ENCODE data around the gene RPS6KA2.

Gene RPS6KA2

DNA sequence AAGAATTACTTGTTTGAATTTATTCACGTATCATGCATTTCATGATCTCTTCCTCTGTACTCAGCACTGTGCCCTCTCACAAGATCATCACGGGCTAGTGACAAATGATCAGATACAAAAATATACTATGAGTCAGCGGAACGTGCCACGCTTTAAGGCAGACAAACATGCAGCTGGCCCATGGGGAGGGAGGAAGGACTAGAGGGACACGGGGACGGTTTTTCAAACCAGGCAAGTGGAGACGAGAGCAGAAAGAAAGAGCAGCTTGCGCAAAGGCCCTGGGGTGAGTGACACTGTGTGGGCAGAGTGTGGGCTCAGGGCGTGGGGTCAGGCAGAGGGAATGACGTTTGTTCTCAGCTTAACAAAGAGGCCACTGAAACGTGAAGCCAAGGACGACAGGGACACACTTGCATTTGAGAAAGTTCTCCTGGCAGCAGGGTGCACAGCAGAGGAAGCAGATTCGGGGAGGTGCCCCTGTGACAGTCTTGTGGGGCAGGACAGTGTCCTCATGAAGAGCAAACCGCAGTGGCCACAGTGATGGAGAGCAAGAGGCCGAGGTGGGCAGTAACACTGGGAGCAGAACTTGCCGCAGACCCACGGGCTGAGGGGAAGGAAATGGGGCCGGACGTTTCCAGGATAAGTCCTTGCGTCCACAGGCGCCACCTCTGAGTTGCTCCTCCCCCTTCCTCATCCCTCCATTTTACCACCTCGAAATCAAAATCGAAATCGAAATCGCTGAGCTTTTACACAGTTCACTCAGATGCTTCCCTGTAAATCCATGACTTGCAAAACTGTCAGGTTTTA is 6.9 kb upstream of the RPS6KA2 start:
- no peak for DNase-seq

DNA sequence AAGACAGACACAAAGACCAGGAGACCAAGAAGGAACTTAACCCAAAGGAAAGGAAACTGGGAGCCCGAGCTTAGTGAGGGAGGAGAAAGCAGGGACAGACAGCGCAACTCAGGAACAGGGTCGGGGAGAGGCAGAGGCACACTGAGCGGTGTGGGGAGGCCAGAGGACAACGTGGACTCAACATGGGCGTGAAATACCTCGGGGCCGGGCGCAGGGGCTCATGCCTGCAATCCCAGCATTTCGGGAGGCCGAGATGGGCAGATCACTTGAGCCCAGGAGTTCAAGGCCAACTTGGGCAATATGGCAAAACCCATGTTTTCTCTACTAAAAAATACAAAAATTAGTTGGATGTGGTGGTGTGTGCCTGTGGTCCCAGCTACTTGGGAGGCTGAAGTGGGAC is 5.7 kb upstream of the RPS6KA2 start:
- no peak for DNase-seq

DNA sequence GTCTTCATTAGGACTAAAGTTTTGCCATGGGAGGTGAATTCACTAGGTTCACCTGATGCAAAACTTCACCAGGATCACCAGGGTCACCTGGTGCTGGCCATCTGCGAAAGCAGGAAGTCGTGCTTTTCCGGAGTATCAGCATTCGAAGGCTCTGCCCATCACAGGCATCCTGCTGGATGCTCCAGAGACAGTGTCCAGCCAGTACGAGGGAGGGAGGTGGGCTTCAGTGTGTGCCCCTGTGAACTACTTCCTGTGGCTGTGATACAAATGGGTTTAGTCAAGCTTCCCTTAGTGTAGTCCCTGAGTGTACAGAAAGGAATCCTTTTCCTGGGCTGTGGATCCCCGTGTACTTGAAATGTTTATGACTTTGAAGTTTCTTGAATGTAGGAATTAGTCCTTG is 3.4 kb upstream of the RPS6KA2 start:
- DNase-seq, result no peak

DNA sequence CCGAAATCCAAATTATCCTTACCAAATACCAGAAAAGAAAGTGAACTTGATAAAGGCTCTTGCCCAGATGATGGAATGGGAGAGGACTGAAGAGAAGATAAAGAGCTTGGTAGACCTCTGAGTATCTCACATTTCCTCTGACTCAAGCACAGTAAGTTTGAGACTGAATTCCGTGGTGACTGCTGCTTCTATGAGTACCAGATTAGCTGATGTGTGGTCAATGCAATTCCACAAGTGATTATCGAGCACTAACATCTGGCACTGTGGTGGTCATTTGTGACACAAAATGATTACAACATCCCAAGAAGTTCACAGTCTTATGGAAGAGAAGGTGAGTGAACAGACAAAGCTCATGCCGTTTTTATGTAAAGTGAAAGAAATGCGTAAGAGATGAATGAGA is 2.6 kb upstream of the RPS6KA2 start:
- DNase-seq, result no peak

DNA sequence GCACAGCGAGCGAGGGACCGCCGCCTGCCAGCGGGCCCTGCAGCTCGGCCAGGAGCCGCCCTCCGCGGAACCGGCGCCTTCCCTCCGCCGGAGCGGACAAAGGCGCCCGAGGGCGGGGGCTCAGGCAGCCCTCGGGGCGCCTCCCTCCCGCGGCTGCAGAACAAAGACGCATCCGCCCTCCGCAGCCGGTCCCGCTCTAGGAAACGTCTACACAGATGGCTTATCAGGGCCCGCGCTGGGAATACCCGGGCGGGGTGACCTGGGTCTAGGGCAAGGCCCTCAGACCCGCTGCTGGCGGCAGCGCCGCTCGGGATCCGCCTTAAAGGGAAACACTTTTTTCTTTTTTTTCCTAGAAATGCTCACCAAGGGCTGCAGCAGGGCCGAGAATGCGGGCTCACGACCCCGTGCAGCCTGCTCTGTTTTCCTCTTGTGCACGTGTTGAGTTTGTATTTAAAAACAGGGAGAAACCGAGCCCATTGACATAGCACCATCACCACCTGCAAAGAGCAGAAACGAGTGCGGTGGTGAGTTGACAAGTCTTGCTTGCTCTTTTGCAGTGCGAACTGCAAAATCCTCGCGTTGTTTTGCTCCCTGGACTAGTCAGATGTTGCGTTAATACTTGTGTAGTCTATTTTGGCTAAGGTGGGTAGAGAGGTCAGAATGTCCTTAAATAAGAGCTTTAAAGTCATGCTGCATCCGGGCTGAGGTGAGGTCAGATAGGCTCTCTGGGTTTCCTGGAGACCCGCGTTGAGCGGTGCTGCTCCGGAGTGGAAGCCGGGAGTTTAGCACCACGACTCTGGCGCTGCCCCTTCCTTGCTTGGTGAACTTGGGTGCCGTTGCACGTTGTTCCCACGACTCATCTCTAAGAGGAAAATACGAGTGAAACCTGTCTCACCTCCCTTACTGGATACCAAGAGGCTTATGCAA is 1.1 kb upstream of the RPS6KA2 start:
- DNase-seq, result peak; percentile 18

DNA sequence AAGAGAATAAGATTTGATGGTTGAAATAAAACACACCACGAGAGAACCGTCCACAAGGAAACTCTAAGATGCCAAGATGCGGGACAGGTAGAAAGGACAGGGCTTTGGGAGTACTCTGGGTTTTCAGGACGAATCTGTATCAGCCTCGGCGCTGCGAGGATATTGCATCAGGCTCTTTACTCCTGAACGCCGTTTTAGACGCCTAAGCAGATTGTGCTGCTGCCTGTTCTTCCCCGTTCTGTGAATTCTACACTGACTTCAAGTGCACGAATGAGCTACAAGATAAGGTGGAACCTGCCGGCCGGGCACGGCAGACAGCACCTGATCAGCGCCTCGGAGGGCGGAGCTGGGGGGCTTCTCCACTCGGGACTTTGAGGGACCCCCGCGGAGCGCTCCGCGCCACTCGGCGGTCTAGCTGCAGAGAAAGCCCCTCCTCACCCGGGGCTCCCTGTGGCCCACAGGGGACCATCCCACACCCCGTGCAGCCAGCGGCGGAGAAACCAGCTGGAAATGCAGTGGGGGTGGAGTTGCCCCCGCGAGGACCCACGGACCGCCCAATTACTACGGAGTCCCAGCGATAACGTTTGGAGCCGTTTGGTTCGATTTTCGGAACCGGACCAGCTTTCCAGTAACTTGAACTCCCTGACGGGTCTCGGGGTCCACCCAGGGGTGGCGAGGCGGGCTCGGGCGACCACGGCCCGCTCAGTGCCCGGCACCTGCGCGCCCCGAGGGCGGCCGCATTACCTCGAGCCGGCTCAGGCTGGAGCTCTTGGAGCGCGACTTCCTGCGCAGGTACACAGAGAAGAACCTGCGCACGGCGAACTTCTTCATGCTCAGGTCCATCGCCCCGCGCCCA is 646 bp downstream of the RPS6KA2 start:
- DNase-seq, result no peak

DNA sequence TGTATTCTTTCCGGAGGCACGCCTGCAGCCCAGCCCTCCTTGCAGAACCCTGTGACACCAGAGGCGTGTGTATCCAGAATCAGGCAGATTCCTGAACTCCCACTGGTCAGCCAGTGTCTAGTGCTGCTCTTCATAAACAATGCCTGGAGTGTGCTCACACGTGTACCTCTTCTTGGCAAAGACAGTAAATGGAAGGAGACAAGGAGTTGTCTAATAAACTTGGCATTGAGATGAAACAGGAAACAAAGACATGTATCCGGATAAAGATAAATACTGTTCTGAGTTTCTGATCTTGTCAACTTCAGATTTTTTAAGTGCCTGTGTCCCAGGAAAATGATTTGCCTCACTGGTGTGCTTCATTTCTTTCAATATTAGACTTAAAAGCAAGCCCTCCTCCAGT is 1.7 kb downstream of the RPS6KA2 start:
- DNase-seq, result no peak

DNA sequence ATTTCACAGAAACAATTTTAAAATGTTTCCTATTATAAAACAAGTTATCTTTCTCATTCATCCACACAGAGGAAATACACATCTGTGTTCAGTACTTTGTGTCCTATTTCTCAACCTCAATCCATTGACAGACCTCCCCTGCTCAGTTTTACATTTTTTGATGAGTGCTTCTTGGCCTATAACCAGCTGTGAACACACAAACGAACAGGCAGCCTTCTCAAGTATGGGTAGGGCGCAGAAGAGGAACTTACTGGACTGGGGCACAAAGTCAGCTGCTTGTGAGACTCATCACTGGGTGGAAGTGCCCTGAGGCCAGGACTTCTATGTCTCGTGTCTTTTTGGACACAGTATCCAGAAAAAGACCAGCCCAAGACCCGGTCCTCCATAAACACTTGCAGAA is 2.8 kb downstream of the RPS6KA2 start:
- DNase-seq, result no peak

DNA sequence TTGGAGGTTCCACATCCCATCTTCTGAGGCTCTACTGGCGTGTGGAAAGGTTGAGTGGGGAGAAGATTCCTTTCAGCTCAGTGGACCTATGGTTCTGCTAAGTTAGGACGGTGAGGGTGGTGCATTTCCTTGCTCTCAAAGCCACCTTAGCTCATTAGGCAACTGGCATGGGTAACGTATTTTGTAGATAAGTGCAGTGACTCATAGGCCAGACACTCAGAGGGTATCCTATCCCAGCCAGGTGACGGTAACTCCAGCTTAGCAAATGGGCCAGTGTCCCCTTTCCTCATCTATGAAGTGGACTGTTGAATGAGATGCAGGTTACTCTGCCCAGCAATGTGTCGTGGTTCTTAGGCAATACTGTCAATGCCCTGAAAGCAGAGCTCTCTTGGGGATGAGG is 3.7 kb downstream of the RPS6KA2 start:
- no peak for DNase-seq

DNA sequence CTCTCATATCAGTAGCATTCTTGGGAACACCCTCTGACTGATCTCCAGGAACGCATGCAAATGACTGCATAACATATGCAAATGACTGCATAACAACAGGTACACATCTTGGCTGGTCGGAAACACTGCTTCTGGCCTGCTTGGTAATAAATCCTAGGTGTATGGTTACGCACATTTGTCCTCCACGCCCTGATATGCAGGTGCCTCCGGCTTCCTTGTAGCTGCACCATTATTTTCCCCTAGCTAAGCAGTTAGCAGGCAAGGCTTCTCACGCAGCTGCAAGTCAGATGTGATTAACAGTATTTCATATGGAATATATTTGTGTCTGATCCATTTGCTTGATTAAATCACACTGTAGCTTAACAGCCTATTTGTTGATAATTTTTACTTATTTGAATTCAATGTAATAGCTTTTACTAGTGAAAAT is 5.9 kb downstream of the RPS6KA2 start:
- no peak for DNase-seq

DNA sequence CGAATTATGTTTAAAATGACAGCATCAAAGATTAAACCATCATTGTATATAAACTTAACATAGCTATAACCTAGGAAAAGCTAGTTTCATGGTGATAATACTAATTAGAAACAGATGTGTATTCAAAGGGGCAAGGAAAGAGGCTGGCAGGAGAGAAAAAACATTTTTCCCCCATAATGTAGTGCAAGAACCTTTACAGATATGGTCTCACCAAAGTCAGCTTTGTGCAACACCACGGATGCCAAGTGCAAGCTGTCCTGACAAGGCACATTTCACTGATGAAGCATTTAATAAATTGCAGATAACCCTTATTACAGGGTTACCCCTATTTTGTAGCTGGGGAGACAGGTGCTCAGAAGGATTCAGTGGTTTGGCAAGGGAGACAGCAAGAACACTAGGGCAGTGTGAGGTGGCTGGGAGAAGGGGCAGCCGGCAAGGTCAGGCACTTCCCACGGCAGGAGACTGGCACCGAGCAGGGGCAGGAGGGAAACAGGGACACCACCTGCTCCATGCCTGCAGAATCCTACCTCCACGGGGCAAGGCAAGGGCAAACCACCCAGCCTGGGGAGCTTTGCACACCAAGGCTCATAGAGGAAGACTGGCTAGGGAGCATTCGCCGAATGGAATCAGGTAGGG is 6.5 kb downstream of the RPS6KA2 start:
- no peak for DNase-seq

DNA sequence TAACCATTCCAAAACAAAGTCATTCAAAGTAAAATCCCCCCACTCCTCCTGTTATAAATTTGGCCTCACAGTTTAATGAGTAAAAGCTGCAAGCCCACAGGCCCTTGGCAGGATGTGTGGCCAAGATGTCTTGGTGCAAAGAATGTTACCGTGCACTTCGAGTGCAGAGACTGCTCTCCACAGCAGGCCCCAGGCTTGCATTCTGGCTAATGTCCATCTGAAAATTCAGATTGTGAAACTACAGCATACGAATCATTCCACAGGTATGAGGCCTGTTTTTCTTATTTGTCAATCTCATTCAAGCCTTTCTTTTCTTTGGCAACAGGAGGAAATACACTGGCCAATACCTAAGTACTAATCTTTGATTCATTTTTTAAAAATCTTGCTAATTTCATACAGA is 7.1 kb downstream of the RPS6KA2 start:
- DNase-seq, result no peak

DNA sequence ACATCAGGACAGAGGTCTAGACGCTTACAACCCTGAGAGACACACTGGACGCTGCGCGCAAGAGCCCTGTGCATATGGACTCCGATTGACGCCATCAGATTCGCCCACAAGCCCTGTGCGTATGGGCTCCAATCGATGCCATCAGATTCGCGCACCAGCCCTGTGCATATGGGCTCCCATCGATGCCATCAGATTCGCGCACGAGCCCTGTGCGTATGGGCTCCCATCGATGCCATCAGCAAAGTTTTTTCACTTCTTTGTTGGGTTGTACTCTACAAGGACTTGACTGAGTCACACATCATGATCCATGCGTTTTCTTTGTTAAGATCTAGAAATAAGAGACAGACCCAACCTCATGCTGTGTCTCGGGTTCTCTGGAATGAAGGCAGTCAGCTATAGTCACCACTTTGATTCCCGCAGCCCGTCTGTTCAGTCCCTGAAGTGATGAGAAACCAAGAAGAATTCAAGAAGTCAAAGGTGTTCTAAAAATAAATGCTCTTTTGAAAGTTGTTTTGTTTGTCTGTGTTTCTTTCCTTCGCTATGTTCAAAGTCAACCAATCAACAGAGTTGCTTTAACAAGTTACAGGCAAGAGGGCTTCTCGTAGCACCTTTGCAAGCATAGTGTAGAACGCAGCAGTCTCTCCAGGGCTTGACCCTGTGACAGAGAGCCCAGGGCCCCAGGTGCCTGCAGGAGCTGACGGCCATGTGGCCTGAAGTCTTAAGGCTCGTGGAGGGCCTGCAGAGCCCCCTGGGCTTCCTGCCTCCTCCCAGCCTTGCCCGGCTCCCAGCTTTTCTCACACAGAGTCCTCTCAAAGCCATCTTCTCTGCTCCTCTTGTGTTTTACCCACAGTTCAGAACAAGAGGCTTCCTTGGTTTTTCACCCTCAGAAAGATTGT is 7.9 kb downstream of the RPS6KA2 start:
- no peak for DNase-seq

DNA sequence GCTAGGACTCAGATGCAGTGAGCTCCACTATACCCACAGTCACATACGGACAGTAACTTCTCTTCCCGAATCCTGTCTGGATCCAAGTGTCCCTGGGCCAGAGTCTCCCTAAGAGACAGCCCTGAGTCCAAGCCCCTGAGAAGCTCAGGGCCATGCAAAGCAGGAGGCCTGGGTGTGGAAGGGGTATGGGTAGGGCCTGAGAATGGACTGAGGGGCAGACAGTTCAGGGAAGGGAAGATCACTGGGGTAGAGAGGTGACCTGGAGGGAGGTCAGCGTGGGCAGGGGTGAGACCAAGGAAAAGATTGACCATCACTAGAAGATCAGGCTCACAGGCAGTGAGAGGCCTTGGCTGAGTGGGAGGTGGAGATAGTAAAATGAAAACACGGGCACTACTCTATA is 8.8 kb downstream of the RPS6KA2 start:
- DNase-seq, result no peak

DNA sequence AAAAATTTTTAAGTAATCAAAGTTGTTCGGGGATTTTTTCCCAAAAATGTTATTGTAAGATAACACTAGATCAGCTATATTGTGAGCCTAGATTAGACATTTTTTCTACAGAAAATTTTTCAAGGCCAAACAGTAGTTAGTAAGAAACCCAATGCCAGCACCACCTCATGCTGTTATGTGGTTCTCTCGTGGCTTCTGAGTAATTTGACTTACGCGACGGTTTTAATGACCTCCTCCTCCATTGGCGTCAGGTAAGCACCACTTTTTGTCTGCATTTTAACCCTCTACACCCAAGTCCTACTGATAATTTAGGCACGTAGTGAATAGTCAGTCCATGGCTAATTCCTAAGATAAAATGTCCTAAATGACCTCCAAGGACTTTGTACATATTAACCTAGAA is 9.7 kb downstream of the RPS6KA2 start:
- DNase-seq, result no peak

DNA sequence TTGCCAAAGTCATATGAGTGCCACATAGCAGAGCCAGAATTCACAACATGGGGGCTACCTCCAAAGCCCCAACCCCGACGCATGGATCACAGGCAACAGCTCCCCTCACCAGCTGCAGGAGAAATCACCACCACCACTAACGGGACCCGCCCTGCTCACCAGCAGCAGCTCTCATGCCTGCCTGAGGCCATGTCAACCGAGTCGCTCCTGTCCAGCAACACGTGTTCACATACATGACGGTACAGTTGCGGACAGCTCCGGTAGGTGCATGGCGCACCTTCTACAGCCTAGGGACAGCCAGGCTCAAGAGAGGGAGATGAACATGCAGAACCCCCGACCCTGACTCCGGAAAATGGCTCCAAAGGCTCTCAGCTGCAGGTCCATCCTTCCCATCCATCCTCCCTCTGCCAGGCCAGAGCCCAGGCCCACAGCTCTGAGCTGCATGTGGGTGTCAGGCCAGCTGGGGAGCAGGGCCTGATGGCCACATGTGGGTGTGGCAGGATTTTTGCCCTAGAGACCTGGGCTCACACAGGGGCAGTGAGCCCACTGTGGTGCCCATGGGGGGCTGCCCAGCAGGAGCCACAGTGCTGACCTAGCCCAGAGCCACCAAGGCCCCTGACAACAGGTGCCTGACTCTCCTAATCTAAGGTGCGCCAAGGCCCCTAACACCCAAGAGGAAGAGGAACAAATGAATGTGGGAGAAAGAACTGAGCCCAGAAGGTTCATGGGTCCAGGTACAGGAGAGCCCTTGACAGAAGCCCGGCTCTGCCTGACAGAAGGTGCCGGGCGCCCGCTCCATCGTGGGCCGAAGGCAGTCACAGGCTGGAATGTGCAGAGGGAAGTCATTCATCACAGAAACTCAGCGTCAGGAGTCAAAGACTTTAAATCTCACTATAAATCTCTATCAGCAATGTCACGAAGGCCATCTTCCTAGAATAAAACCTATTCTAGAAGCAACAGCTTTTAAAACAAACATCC is 10.5 kb downstream of the RPS6KA2 start:
- no peak for DNase-seq

DNA sequence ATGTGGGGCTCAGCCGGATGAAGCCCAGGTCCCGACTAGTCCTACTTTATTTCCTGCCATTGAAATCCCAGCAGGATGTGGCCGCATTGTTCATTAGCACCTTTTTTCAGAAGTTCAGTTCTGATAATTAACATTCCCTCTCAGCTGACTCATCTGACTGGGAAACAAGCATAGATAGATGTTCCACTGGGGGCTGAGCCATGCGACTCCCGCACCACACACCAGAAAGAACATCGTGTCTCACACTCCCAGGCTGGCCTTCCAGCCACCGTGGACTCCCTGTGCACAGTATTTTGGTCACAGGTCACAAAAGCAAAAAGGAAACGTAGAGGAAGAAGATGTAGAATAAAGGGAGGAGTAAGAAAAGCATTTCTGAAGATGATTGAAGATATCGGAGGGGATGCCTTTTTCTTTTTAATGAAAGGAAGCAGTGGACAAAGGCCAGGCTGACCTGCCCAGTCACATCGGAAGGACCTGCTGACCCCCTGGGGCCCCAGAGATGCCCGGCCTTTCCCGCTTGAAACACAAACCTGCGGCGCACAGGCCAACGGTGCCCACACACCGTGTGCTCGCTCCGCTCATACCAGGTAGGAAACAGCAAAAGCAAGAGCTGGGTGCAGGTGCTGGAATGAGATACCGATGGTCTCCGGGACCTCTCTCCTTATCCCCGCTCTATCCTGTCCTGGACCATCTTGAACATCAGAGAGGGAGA is 11.8 kb downstream of the RPS6KA2 start:
- no peak for DNase-seq

DNA sequence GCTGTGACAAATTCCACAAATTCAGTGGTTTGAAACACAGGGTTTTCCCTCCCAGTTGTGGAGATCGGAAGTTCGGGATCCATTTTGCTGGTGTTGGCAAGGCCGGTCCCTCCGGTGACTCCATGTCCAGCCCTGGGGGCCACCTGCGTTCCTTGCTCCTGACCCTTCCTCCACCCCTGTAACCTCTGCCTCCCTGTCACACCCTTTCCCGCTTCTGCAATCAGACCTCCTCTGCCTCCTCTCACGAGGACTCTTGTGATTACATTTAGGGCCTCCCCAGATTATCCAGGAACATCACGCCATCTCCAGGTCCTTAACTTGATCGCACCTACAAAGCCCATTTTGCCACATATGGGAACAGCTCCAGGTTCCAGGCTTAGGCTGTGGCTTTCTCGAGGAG is 12.5 kb downstream of the RPS6KA2 start:
- no peak for DNase-seq

DNA sequence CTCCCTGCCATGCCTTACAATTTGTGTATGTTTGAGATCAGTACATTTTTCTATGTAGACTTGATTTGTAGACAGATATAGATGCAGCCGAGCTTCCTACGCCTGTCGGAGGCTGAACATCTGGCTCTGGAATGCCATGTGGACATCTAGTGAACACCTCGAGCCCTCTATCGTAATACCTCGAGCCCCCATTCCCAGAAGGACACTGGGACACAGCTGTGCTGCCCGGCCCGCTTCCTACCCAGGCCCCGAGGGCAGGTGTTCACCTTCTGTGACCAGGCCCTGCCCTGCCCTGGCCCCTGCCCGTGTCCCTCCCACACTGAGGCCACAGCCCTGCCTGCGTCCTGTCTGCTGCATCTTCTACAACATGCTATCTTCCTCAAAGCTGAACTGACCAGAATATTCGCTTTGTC is 12.9 kb downstream of the RPS6KA2 start:
- no peak for DNase-seq

DNA sequence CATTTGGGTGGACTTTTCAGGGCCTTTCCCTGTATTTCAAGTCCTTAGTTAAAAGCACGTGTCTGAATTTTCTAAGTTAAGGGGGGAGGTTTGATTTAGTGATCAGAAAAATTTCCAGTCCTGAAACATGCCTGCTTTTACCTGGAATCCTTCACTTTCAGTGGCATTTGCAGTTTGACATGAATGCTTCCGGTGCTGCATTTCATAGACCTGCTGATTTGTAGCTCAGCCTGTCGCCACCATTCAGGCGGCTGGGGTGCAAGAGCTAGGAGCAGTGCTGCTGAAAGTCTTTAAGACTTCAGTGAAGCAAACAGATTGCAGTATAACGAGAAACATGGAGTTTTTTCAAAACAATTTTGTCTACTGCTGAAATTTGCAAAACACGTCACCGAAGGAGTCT is 14.0 kb downstream of the RPS6KA2 start:
- no peak for DNase-seq
